GM12874 (cell line): ENCODE measurements around the gene PSMG3.
A peak's percentile ranks its signal among the peaks of the same experiment; 100 is the strongest.

Experiments
- CTCF ChIP-seq: IDR thresholded peaks from 2 replicates; pipeline ENCODE4 v1.5.1; 2011; ENCODE audit warnings: low read depth, mild to moderate bottlenecking, control low read depth, low read length, moderate library complexity; ENCODE audit not compliant: insufficient read depth

Gene PSMG3

GRCh38 chr7:1585142-1585981, 15.5 kb upstream of the PSMG3 start:
- no peak for TF ChIP-seq CTCF

- TF ChIP-seq CTCF: no peak
Measured at GRCh38 chr7:1584700-1585099, 14.9 kb upstream of the PSMG3 start.

- TF ChIP-seq CTCF: no peak
Measured at GRCh38 chr7:1580422-1581030, 10.7 kb upstream of the PSMG3 start.

GRCh38 chr7:1579481-1580421, 9.9 kb upstream of the PSMG3 start:
- TF ChIP-seq CTCF: peak; percentile 93

GRCh38 chr7:1578513-1578912, 8.7 kb upstream of the PSMG3 start:
- no peak for TF ChIP-seq CTCF

- no peak for TF ChIP-seq CTCF
Measured at GRCh38 chr7:1576521-1577253, 6.9 kb upstream of the PSMG3 start.

GRCh38 chr7:1575809-1576208, 6.0 kb upstream of the PSMG3 start:
- TF ChIP-seq CTCF: no peak
